ENCODE measurements around the gene COX6A1.

Gene COX6A1

GRCh38 chr12:120455302-120455701, 17.4 kb downstream of the COX6A1 start:
- Histone ChIP-seq H3K27me3 (ENCODE audit: control insufficient read depth in 3 of 3, insufficient read depth in 3 of 3, low read depth in 1 of 3, low read length in 3 of 3) (no peaks in the 10 kb centered on the region), H3K27ac (replicated peaks; ENCODE audit: low read length) (no peak overlapping the region), H3K4me1 (ENCODE audit: control insufficient read depth in 2 of 2, insufficient read depth in 1 of 2, low read depth in 1 of 2, low read length in 2 of 2) (no peaks in the 10 kb centered on the region), H3K4ac (ENCODE audit: low read length) (no peak overlapping the region), H2BK15ac (ENCODE audit: low read length) (no peak overlapping the region), H2BK120ac (ENCODE audit: low read depth, low read length) (no peak overlapping the region), H3K9ac (ENCODE audit: low read depth, low read length, poor library complexity) (no peak overlapping the region), H2BK5ac (ENCODE audit: low read length) (no peak overlapping the region), H3K23ac (ENCODE audit: low read depth, low read length, poor library complexity) (no peak overlapping the region), H3K18ac (ENCODE audit: low read length) (no peak overlapping the region), H3K14ac (ENCODE audit: low read length) (no peak overlapping the region), H3K79me1 (ENCODE audit: low read depth, low read length) (no peaks in the 10 kb centered on the region), H2AFZ (ENCODE audit: low read length) (no peak overlapping the region), H3K36me3 (replicated peaks in 1 of 2; ENCODE audit: control insufficient read depth in 2 of 2, insufficient read depth in 2 of 2, low read length in 2 of 2) (peaks cover 30 to 89% of the 10 kb centered on the region in 2 donors), H3K4me2 (ENCODE audit: insufficient read depth, low read length, poor library complexity, severe bottlenecking) (no peak overlapping the region), H4K8ac (ENCODE audit: low read depth, low read length) (no peak overlapping the region), H2AK5ac (ENCODE audit: low read depth, low read length) (no peak overlapping the region), H4K91ac (ENCODE audit: low read depth, low read length, poor library complexity) (no peak overlapping the region), H3K9me3 (replicated peaks in 1 of 2; ENCODE audit: control insufficient read depth in 2 of 2, insufficient read depth in 1 of 2, low read depth in 1 of 2, low read length in 2 of 2) (no peaks in the 10 kb centered on the region), H2BK12ac (ENCODE audit: low read length) (no peak overlapping the region), H3K4me3 (ENCODE audit: low read length in 2 of 2) (no peak overlapping the region)
- no peak for DNase-seq (ENCODE audit: low spot score)
- WGBS, 2 donors (ENCODE audit: extremely low coverage in 2 of 2, insufficient read length in 2 of 2, insufficient replicate concordance in 1 of 2) = no CpG with 5 or more reads among the region's 7 CpGs

- no peak for DNase-seq (ENCODE audit: low spot score)
- Histone ChIP-seq H3K18ac (ENCODE audit: low read length) (no peak overlapping the region), H2BK15ac (ENCODE audit: low read length) (no peak overlapping the region), H2AK5ac (ENCODE audit: low read depth, low read length) (no peak overlapping the region), H3K79me1 (ENCODE audit: low read depth, low read length) (no peaks in the 10 kb centered on the region), H3K27me3 (ENCODE audit: control insufficient read depth in 3 of 3, insufficient read depth in 3 of 3, low read depth in 1 of 3, low read length in 3 of 3) (no peaks in the 10 kb centered on the region), H3K14ac (ENCODE audit: low read length) (no peak overlapping the region), H2BK120ac (ENCODE audit: low read depth, low read length) (no peak overlapping the region), H3K9me3 (replicated peaks in 1 of 2; ENCODE audit: control insufficient read depth in 2 of 2, insufficient read depth in 1 of 2, low read depth in 1 of 2, low read length in 2 of 2) (no peaks in the 10 kb centered on the region), H4K91ac (ENCODE audit: low read depth, low read length, poor library complexity) (no peak overlapping the region), H3K9ac (ENCODE audit: low read depth, low read length, poor library complexity) (no peak overlapping the region), H3K23ac (ENCODE audit: low read depth, low read length, poor library complexity) (no peak overlapping the region), H3K4ac (ENCODE audit: low read length) (no peak overlapping the region), H3K4me3 (ENCODE audit: low read length in 2 of 2) (no peak overlapping the region), H4K8ac (ENCODE audit: low read depth, low read length) (no peak overlapping the region), H2BK5ac (ENCODE audit: low read length) (no peak overlapping the region), H2BK12ac (ENCODE audit: low read length) (no peak overlapping the region), H3K27ac (replicated peaks; ENCODE audit: low read length) (no peak overlapping the region), H3K4me1 (ENCODE audit: control insufficient read depth in 2 of 2, insufficient read depth in 1 of 2, low read depth in 1 of 2, low read length in 2 of 2) (no peaks in the 10 kb centered on the region), H3K4me2 (ENCODE audit: insufficient read depth, low read length, poor library complexity, severe bottlenecking) (no peak overlapping the region), H3K36me3 (replicated peaks in 1 of 2; ENCODE audit: control insufficient read depth in 2 of 2, insufficient read depth in 2 of 2, low read length in 2 of 2) (peaks cover 33 to 95% of the 10 kb centered on the region in 2 donors), H2AFZ (ENCODE audit: low read length) (no peak overlapping the region)
- WGBS, 2 donors (ENCODE audit: extremely low coverage in 2 of 2, insufficient read length in 2 of 2, insufficient replicate concordance in 1 of 2) = no CpG with 5 or more reads among the region's 6 CpGs
These were observed 19.2 kb downstream of the COX6A1 start for GRCh38 chr12:120457133-120457532.

- no peak overlapping the region for H3K9ac ChIP-seq (ENCODE audit: low read depth, low read length, poor library complexity)
- no peak overlapping the region for H3K4ac ChIP-seq (ENCODE audit: low read length)
- no peak overlapping the region for H3K23ac ChIP-seq (ENCODE audit: low read depth, low read length, poor library complexity)
- H3K14ac ChIP-seq (ENCODE audit: low read length) = no peak overlapping the region
- H2BK120ac ChIP-seq (ENCODE audit: low read depth, low read length) = no peak overlapping the region
- no peaks in the 10 kb centered on the region for H3K4me1 ChIP-seq (ENCODE audit: control insufficient read depth in 2 of 2, insufficient read depth in 1 of 2, low read depth in 1 of 2, low read length in 2 of 2)
- H2BK15ac ChIP-seq (ENCODE audit: low read length) = no peak overlapping the region
- no peaks in the 10 kb centered on the region for H3K9me3 ChIP-seq (replicated peaks in 1 of 2; ENCODE audit: control insufficient read depth in 2 of 2, insufficient read depth in 1 of 2, low read depth in 1 of 2, low read length in 2 of 2)
- no peak overlapping the region for H2AFZ ChIP-seq (ENCODE audit: low read length)
- no peak for DNase-seq (ENCODE audit: low spot score)
- no peak overlapping the region for H4K91ac ChIP-seq (ENCODE audit: low read depth, low read length, poor library complexity)
- peaks cover 2% of the 10 kb centered on the region for H3K79me1 ChIP-seq (ENCODE audit: low read depth, low read length)
- H2BK5ac ChIP-seq (ENCODE audit: low read length) = no peak overlapping the region
- H2AK5ac ChIP-seq (ENCODE audit: low read depth, low read length) = no peak overlapping the region
- H3K27me3 ChIP-seq (ENCODE audit: control insufficient read depth in 3 of 3, insufficient read depth in 3 of 3, low read depth in 1 of 3, low read length in 3 of 3) = no peaks in the 10 kb centered on the region
- H3K27ac ChIP-seq (replicated peaks; ENCODE audit: low read length) = no peak overlapping the region
- H4K8ac ChIP-seq (ENCODE audit: low read depth, low read length) = no peak overlapping the region
- no peak overlapping the region for H3K4me3 ChIP-seq (ENCODE audit: low read length in 2 of 2)
- no peak overlapping the region for H2BK12ac ChIP-seq (ENCODE audit: low read length)
- H3K36me3 ChIP-seq (replicated peaks in 1 of 2; ENCODE audit: control insufficient read depth in 2 of 2, insufficient read depth in 2 of 2, low read length in 2 of 2) = peaks cover 53 to 96% of the 10 kb centered on the region in 2 donors
- H3K4me2 ChIP-seq (ENCODE audit: insufficient read depth, low read length, poor library complexity, severe bottlenecking) = no peak overlapping the region
- no peak overlapping the region for H3K18ac ChIP-seq (ENCODE audit: low read length)
- WGBS, 2 donors (ENCODE audit: extremely low coverage in 2 of 2, insufficient read length in 2 of 2, insufficient replicate concordance in 1 of 2) = no CpG with 5 or more reads among the region's 3 CpGs
These were observed 22.2 kb downstream of the COX6A1 start for GRCh38 chr12:120460157-120460556.

GRCh38 chr12:120462099-120462640, 24.3 kb downstream of the COX6A1 start:
- Histone ChIP-seq H3K9me3 (replicated peaks in 1 of 2; ENCODE audit: control insufficient read depth in 2 of 2, insufficient read depth in 1 of 2, low read depth in 1 of 2, low read length in 2 of 2) (no peaks in the 10 kb centered on the region), H2BK12ac (ENCODE audit: low read length) (no peak overlapping the region), H2BK120ac (ENCODE audit: low read depth, low read length) (no peak overlapping the region), H3K27ac (replicated peaks; ENCODE audit: low read length) (no peak overlapping the region), H2BK15ac (ENCODE audit: low read length) (no peak overlapping the region), H3K18ac (ENCODE audit: low read length) (no peak overlapping the region), H3K4me2 (ENCODE audit: insufficient read depth, low read length, poor library complexity, severe bottlenecking) (no peak overlapping the region), H3K14ac (ENCODE audit: low read length) (no peak overlapping the region), H3K4me3 (ENCODE audit: low read length in 2 of 2) (no peak overlapping the region), H2BK5ac (ENCODE audit: low read length) (no peak overlapping the region), H3K9ac (ENCODE audit: low read depth, low read length, poor library complexity) (no peak overlapping the region), H2AFZ (ENCODE audit: low read length) (no peak overlapping the region), H3K23ac (ENCODE audit: low read depth, low read length, poor library complexity) (no peak overlapping the region), H3K4ac (ENCODE audit: low read length) (no peak overlapping the region), H2AK5ac (ENCODE audit: low read depth, low read length) (no peak overlapping the region), H3K79me1 (ENCODE audit: low read depth, low read length) (peaks cover 2% of the 10 kb centered on the region), H4K8ac (ENCODE audit: low read depth, low read length) (no peak overlapping the region), H3K27me3 (ENCODE audit: control insufficient read depth in 3 of 3, insufficient read depth in 3 of 3, low read depth in 1 of 3, low read length in 3 of 3) (no peaks in the 10 kb centered on the region), H4K91ac (ENCODE audit: low read depth, low read length, poor library complexity) (no peak overlapping the region), H3K4me1 (ENCODE audit: control insufficient read depth in 2 of 2, insufficient read depth in 1 of 2, low read depth in 1 of 2, low read length in 2 of 2) (peaks cover 0 to 3% of the 10 kb centered on the region in 2 donors), H3K36me3 (replicated peaks in 1 of 2; ENCODE audit: control insufficient read depth in 2 of 2, insufficient read depth in 2 of 2, low read length in 2 of 2) (peaks cover 56 to 97% of the 10 kb centered on the region in 2 donors)
- WGBS, 2 donors (ENCODE audit: extremely low coverage in 2 of 2, insufficient read length in 2 of 2, insufficient replicate concordance in 1 of 2) = no CpG with 5 or more reads among the region's 3 CpGs
- DNase-seq (ENCODE audit: low spot score) = no peak

Data from neuronal stem cell (in vitro differentiated cells).